Measurements from ENCODE around the gene DROSHA. TPM values are rescaled to one million over a fixed set of nuclear protein-coding genes. Genes with fewer than 3 reads are reported as not detected.

The DROSHA gene
- total RNA-seq, 1 experiment from 2014 or later: 57.7 TPM

- no peak for TF ChIP-seq CTCF (IDR thresholded peaks at IDR 0.05; ENCODE audit: unreplicated experiment)
- H3K9me3 Mint-ChIP-seq (ENCODE audit: unreplicated experiment): no peaks in the 10 kb centered on the region
- H3K27me3 Mint-ChIP-seq (ENCODE audit: insufficient read depth, unreplicated experiment): no peaks in the 10 kb centered on the region
- POLR2A ChIA-PET: no interaction called here
- CTCF ChIA-PET: interaction anchor here (0.5 kb wide), 1 partner anchor 88 kb away, joined by 3 read pairs; no protein-coding TSS in a partner anchor
- DNase-seq (ENCODE audit: unreplicated experiment): no peak
- no peaks in the 10 kb centered on the region for H3K4me1 Mint-ChIP-seq (ENCODE audit: insufficient read depth, unreplicated experiment)
- BruUV-seq (replicated peaks): no TSS peak
- H3K36me3 Mint-ChIP-seq (ENCODE audit: insufficient read depth, unreplicated experiment): no peaks in the 10 kb centered on the region
- intact Hi-C loops (cut with micrococcal nuclease): no loop called here
- no peak overlapping the region for H3K27ac Mint-ChIP-seq (ENCODE audit: low read depth, unreplicated experiment)
- H3K4me3 Mint-ChIP-seq (ENCODE audit: unreplicated experiment): no peak overlapping the region
These were observed 170.7 kb downstream of the DROSHA start for GRCh38 chr5:31361234-31361633.

GRCh38 chr5:31359839-31360238 lies 172.1 kb downstream of the DROSHA start:
- no TSS peak for BruUV-seq (replicated peaks)
- H3K27ac Mint-ChIP-seq (ENCODE audit: low read depth, unreplicated experiment): no peak overlapping the region
- CTCF ChIA-PET: interaction anchor here (0.8 kb wide), 1 partner anchor 18 kb away, joined by 3 read pairs; no protein-coding TSS in a partner anchor

GRCh38 chr5:31357038-31357437 lies 174.9 kb downstream of the DROSHA start:
- no peaks in the 10 kb centered on the region for H3K36me3 Mint-ChIP-seq (ENCODE audit: insufficient read depth, unreplicated experiment)
- no peak overlapping the region for H3K27ac Mint-ChIP-seq (ENCODE audit: low read depth, unreplicated experiment)
- no TSS peak for BruUV-seq (replicated peaks)
- TF ChIP-seq CTCF (IDR thresholded peaks at IDR 0.05; ENCODE audit: unreplicated experiment): no peak
- intact Hi-C loops (cut with micrococcal nuclease): no loop called here
- H3K4me3 Mint-ChIP-seq (ENCODE audit: unreplicated experiment): no peak overlapping the region
- peaks cover 10% of the 10 kb centered on the region for H3K27me3 Mint-ChIP-seq (ENCODE audit: insufficient read depth, unreplicated experiment)
- ChIA-PET POLR2A (interaction anchor here (0.6 kb wide), 1 partner anchor 136 kb away, joined by 3 read pairs; no protein-coding TSS in a partner anchor), CTCF (no interaction called here)
- no peaks in the 10 kb centered on the region for H3K9me3 Mint-ChIP-seq (ENCODE audit: unreplicated experiment)
- DNase-seq (ENCODE audit: unreplicated experiment): no peak
- no peaks in the 10 kb centered on the region for H3K4me1 Mint-ChIP-seq (ENCODE audit: insufficient read depth, unreplicated experiment)

More at GRCh38 chr5:31359839-31360238, 172.1 kb downstream of the DROSHA start:
- Mint-ChIP-seq H3K4me1 (ENCODE audit: insufficient read depth, unreplicated experiment) (no peaks in the 10 kb centered on the region), H3K36me3 (ENCODE audit: insufficient read depth, unreplicated experiment) (no peaks in the 10 kb centered on the region), H3K27me3 (ENCODE audit: insufficient read depth, unreplicated experiment) (no peaks in the 10 kb centered on the region), H3K4me3 (ENCODE audit: unreplicated experiment) (no peak overlapping the region), H3K9me3 (ENCODE audit: unreplicated experiment) (no peaks in the 10 kb centered on the region)
- intact Hi-C loops (cut with micrococcal nuclease): no loop called here
- POLR2A ChIA-PET: no interaction called here
- TF ChIP-seq CTCF (IDR thresholded peaks at IDR 0.05; ENCODE audit: unreplicated experiment): no peak
- no peak for DNase-seq (ENCODE audit: unreplicated experiment)

- intact Hi-C loops (cut with micrococcal nuclease): no loop called here
- ChIA-PET POLR2A (no interaction called here), CTCF (interaction anchor here (0.6 to 1.1 kb wide), 4 partner anchors 23 to 1315 kb away, joined by 3 to 4 read pairs (median 3); no protein-coding TSS in a partner anchor)
- no peak overlapping the region for H3K4me3 Mint-ChIP-seq (ENCODE audit: unreplicated experiment)
- H3K9me3 Mint-ChIP-seq (ENCODE audit: unreplicated experiment): no peaks in the 10 kb centered on the region
- no TSS peak for BruUV-seq (replicated peaks)
- H3K27me3 Mint-ChIP-seq (ENCODE audit: insufficient read depth, unreplicated experiment): peaks cover 10% of the 10 kb centered on the region
- DNase-seq (ENCODE audit: unreplicated experiment): no peak
- no peak for TF ChIP-seq CTCF (IDR thresholded peaks at IDR 0.05; ENCODE audit: unreplicated experiment)
- no peaks in the 10 kb centered on the region for H3K4me1 Mint-ChIP-seq (ENCODE audit: insufficient read depth, unreplicated experiment)
- H3K27ac Mint-ChIP-seq (ENCODE audit: low read depth, unreplicated experiment): no peak overlapping the region
- H3K36me3 Mint-ChIP-seq (ENCODE audit: insufficient read depth, unreplicated experiment): no peaks in the 10 kb centered on the region
These were observed 176.6 kb downstream of the DROSHA start for GRCh38 chr5:31355337-31355736.

Other genes starting within 250 kb of the DROSHA start
- 18.5 and 19.6 TPM in 2 replicates for gene C5orf22, start 208 bp upstream of the DROSHA start, total RNA-seq (2022)
- 22.6 and 23.0 TPM in 2 replicates for gene PDZD2, start 107.0 kb upstream of the DROSHA start, total RNA-seq (2022)

Data from MCF 10A (cell line).